Adrenal gland (tissue), 5 donors: ENCODE measurements around the gene PLPPR5.

Source experiments
- POLR2A ChIP-seq, 2 donors: fragments of 450-650 bp; IDR thresholded peaks; one replicate each; pipeline ENCODE4 v1.6.1; 2017; ENCODE audit warnings: antibody characterized with exemption in 2 of 2, mild to moderate bottlenecking in 2 of 2, moderate library complexity in 1 of 2
- TF ChIP-seq, protein P1 (sequence below), 6 experiments: fragments of 450-650 bp in 4 of 6; fragments of 200-600 bp in 2 of 6; sonication (generic) in 1 of 6; IDR thresholded peaks; 1 replicate in 5 of 6; 2 replicates in 1 of 6; pipeline versions ENCODE4 v1.5.1 to v1.8.0; 2016 to 2021; ENCODE audit warnings: antibody characterized with exemption in 6 of 6, mild to moderate bottlenecking in 2 of 6, moderate library complexity in 1 of 6
- donor health status: DM: no; HTN: no; CAD: no.

DNA sequence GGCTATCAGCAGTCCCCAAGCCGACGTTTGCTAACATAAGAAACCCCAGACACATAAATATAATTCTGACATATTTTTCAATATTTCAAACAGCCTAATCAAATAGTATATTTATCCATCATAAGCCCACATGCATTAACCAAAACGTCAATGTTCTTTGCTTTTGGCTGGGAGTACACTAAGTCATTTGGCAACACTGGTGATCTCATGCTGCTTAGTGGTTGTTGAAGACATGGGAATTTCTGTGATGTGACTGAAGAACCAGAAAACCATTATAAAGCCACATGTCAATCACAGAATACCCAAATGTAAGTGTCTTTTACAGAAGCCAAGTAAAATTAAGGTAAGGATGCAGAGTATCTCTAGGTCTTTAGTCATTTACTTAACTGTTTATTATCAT is 57.6 kb downstream of the PLPPR5 start:
- TF ChIP-seq, protein P1, sequence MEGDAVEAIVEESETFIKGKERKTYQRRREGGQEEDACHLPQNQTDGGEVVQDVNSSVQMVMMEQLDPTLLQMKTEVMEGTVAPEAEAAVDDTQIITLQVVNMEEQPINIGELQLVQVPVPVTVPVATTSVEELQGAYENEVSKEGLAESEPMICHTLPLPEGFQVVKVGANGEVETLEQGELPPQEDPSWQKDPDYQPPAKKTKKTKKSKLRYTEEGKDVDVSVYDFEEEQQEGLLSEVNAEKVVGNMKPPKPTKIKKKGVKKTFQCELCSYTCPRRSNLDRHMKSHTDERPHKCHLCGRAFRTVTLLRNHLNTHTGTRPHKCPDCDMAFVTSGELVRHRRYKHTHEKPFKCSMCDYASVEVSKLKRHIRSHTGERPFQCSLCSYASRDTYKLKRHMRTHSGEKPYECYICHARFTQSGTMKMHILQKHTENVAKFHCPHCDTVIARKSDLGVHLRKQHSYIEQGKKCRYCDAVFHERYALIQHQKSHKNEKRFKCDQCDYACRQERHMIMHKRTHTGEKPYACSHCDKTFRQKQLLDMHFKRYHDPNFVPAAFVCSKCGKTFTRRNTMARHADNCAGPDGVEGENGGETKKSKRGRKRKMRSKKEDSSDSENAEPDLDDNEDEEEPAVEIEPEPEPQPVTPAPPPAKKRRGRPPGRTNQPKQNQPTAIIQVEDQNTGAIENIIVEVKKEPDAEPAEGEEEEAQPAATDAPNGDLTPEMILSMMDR (IDR thresholded peaks at IDR 0.05) = no peak
- TF ChIP-seq POLR2A (IDR thresholded peaks at IDR 0.05) = no peak
